HG02610 (cell line): ENCODE data around the gene TRIM33.

ENCODE experiments used
- ATAC-seq: cut with Tn5 transposase; IDR thresholded peaks from one replicate; pipeline ENCODE4 v1.9.1; 2021; ENCODE audit warnings: mild to moderate bottlenecking, moderate library complexity; ENCODE audit not compliant: unreplicated experiment

TRIM33 gene

DNA sequence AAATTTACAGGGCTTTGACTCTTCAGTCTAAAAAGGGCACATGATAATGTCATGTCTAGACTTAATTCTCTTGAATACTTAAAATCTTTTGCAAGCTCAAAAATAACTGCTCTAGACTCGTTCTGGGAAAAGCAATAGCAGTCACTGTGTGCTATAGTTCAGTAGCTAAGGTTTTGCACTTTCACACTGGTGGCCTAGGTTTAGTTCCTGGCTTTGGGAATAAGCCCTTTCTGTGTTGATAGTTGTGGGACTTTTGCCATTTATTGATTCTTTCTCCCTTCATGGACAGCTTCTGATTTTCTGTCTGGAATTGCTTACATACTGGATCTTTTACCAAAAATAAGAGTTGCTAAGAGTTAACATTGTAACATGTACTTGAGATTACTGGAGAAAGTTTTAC, 151.2 kb downstream of the TRIM33 start:
- no peak for ATAC-seq

- ATAC-seq, result no peak
Observed at GRCh38 chr1:114355240-114355639, 155.8 kb downstream of the TRIM33 start.

GRCh38 chr1:114353262-114353661, 157.7 kb downstream of the TRIM33 start:
- no peak for ATAC-seq

DNA sequence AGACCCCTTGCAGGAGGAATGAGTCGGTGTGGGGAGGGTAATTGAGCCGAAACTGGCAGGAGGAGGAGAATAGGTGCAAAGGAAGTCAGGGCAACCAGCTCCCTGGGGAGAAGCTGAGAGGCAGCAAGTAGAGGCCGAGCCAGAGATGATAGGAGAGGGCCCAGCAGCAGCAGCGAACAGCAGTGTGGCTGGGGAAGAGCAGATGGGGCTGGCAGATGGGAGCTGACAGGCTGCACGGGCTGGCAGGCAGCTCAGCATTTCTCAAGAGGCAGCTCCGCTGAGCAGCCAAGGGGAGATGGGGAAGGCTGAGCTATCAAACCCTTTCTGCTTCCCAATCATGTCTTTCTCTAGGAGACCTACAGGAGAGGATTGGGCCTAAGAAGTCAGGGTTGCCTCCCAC, 158.2 kb downstream of the TRIM33 start:
- no peak for ATAC-seq

DNA sequence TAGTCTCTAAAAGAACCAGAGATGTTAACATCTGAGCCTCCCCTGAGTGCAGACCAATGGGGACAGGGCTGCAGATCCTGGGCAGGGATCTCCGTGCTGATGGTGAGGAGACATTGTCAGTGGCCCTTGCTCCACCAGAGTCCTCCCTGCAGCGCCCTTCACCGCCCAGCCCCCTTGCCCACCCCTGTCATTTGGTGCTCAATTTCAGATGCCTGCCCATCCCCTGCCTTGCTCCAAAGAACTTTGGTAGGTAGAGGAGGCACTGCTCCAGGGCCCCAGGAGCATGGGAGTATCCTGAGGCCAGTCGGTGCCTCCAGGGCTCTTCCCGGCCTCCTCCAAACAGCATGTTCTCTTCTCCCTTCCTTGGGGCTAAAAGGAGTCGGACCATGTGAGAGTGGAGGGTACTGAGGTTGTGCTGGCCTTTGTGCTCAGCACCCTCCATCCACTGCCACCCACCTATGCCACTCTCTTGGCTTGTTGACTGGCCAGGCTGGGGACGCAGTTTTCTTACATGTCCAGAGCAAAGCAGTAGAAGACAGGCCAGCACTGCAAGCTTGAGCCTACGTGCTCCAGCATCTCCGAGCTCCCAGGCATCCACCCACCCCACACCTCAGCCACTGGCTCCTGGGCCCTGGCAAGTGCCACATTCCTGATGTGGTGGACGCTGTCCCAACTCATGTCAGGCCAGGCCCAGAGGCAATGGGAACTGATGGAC, 160.1 kb downstream of the TRIM33 start:
- ATAC-seq, result no peak

- no peak for ATAC-seq
Observed at GRCh38 chr1:114349891-114350605, 161.0 kb downstream of the TRIM33 start.

DNA sequence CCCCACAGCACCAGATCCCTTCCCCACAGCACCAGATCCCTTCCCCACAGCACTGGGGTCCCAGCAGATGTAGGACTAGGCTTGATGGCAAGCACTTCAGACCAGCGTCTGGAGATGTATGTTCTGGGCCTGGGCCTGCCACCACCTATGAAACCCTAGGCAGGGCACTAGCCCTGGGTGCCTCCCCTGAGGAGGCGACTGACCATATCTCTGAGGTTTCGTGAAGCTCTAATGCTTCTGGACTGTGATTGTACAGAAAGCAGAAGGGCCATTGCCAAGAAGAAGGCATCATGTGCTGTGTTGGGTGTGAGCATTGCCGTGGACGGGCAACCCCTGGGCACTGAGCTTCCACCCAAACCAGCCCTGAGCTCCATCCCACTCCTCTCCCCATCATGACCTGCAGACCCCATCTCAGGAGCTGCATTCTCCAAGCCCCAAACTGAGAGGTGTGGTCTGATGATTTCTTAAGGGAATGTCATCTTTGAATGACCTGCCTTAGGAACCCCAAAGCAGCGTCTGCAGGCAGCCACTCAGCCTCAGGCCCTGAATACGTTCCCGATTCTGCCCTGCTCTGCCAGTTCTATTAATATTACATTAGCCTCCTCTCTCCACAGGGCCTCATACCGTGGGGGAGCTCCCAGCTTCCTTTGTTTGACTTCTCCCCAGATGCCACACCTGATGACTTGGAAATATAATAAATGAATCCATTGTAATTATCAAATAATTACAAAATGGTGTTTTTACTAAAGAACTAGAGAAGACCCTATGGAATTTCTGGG, 163.4 kb downstream of the TRIM33 start:
- no peak for ATAC-seq

- peak; percentile 99 for ATAC-seq
Observed at GRCh38 chr1:114346480-114347029, 164.4 kb downstream of the TRIM33 start.

DNA sequence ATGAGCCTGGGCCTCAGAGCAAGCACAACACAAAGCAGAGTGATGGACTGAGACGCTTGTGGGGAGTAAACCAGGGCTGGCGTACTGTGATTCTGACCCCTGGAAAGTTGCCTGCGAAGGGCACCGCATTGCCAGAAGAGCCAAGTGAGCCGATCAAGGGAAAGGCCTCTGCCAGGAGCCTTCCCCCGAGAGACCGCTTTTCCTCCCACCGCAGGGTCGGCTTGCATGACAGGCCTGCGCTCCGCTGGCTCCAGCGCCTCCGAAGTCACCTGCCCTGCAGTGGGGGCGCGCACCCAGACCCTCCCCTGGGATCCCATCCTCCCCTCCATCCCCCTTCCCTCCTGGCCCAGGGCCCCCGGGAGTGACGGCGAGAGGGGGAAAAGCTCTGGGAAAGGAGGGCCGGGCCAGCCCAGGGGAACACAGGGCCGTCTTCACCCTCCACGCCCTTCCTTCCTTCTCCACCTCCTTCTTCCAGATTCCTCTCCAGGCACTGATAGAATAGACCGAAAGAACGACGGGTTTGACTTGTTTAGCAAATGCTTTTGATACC, 165.0 kb downstream of the TRIM33 start:
- peak; percentile 26 for ATAC-seq

GRCh38 chr1:114344656-114345055, 166.3 kb downstream of the TRIM33 start:
- no peak for ATAC-seq
